Inflammatory macrophage treated with lipopolysaccharide for 4 hours (primary cell): ENCODE results near the gene ZNF232.
"Not testable (repeated sequence)": the region's sequence is repeated elsewhere in the genome, so short reads cannot be mapped to it uniquely, and the experiment has no call there.

ENCODE experiments used
- DNase-seq: peaks from one replicate; pipeline ENCODE4 v3.0.0-alpha.2; 2020

The ZNF232 gene

GRCh38 chr17:5128905-5129535 is 17.3 kb upstream of the ZNF232 start:
- DNase-seq = no peak

DNA sequence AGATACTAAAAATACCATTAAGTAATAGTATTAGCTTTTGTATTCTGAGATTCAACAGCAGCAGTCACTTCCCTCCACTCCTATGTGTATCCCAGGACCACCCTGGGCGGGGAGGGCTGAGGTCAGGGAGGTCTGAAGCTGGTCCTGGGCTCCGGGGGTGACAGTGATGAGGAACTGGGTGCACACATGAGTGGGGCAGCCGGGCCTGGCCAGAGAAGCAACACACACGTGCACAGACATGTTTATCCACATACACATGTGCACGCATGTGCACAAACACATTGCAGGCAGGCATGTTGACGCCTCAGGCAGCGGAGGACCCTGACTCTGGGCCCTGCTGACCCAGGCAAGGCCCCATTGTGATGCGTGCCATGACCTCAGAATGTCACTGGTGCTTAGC is 16.7 kb upstream of the ZNF232 start:
- DNase-seq = not testable (repeated sequence)

GRCh38 chr17:5127910-5128309 is 16.2 kb upstream of the ZNF232 start:
- DNase-seq = no peak

DNA sequence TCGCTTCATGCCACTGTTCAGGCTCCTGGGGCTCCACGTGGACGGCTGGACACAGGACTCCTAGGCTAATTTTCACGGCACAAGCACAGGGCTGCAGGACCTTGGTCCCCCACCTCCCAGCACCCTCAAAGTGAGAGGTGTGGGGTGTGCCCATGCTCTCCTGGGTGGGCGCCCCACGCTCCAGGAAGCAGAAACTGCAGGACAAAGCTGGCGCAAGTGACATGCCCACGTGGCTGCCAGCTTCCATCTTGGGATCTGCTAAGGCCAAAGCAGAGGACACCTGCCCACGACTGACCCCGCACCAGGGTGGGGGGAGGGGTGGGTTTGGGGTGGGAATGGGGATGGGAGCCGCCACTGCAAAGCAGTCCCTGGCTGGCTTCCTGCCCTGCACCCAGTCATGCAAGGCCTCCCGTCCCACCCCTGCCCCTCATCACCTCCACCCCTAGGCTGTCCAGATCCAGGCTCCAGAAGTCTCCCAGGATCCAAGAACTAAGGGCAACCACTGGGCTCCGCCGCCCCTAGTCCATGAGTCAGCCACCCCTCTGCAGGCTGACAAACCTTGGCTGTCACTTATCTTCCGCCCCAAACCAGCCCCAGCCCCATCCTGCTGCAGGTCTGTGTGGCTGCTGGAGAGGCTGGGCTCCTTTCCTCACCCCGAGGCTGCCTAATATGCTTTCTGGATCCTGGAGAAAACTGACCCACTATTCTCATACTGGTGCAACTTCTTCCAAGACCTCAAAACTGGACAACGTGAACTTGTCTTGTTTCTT is 15.2 kb upstream of the ZNF232 start:
- no peak for DNase-seq

GRCh38 chr17:5124896-5125295 is 13.2 kb upstream of the ZNF232 start:
- not testable (repeated sequence) for DNase-seq

DNA sequence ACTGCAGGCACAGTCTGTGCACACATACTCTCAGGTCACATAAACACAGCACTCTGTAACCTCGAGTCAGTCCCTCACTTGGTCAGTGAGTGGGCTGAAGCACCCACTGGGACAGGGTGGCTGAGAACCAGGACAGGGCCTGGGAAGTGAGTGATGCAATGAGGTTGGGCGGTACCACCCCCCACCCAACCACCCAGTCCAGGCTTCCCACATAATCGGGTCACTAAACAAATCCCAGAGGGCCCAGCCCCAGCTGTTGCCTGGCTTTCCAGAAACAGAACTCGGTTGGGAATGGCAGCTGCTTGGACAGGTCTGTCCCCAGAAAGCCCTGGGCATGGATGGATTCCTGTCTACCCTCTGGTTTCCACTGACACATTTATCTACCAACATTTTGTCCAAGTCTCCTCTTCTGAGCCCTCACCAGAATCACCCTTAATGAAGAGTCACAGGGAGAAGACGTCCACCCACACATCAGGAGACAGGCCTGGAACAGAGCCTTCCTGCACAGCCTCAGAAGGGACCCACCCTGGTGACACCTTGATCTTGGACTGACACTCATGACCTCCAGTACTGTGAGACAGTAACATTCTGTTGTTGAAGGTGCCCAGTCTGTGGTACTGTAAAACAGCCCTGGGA is 12.6 kb upstream of the ZNF232 start:
- DNase-seq = not testable (repeated sequence)

GRCh38 chr17:5123343-5124124 is 11.9 kb upstream of the ZNF232 start:
- no peak for DNase-seq

GRCh38 chr17:5122586-5123342 is 11.1 kb upstream of the ZNF232 start:
- no peak for DNase-seq

DNA sequence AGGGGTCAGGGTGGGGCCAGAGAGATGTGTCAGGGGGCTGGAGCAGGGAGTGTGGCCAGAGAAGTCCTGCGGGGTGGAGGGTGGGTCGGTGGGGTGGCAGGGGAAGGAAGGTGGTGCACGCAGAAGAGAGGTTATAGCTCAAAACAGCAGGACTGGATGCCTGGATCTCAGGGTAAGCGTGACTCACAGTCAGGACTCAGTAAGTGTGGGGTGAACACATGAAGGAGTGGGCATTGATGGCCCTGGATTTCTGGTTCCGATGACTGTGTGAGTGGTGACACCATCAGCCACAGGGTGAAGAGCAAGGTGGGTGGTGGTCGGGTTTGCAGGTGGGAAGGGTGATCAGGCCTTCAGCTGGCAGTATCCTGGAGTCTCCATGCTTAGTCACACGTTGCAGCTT is 10.4 kb upstream of the ZNF232 start:
- DNase-seq = not testable (repeated sequence)

DNA sequence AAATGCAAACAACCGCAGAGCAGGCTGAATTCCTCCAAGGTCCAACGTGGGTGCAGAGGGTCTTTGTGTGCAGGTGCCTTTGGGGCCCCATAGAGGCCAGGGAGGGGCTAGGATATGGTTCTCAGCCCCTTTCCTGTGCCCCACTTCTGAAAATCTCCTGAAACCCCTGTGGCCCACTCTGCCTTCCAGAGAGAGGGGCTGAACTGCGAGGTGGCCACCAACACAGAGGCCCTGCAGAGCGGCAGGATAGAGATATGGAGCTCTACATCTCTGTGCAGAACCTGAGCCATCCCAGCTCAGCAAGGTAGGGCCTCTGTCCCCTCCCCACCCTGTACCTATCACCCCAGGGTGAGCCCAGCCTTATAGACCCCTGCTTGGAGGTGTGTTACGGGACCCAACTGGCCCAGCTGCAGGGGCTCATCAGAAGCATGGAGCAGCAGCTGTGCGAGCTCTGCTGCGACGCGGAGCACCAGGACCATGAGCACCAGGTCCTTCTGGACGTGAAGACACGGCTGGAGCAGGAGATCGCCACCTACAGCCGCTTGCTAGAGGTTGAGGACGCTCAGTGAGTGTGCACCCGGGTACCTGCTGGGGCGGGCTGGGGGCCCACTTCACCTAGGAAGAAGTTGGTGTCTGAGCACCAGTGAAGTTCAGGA is 9.6 kb upstream of the ZNF232 start:
- no peak for DNase-seq

DNA sequence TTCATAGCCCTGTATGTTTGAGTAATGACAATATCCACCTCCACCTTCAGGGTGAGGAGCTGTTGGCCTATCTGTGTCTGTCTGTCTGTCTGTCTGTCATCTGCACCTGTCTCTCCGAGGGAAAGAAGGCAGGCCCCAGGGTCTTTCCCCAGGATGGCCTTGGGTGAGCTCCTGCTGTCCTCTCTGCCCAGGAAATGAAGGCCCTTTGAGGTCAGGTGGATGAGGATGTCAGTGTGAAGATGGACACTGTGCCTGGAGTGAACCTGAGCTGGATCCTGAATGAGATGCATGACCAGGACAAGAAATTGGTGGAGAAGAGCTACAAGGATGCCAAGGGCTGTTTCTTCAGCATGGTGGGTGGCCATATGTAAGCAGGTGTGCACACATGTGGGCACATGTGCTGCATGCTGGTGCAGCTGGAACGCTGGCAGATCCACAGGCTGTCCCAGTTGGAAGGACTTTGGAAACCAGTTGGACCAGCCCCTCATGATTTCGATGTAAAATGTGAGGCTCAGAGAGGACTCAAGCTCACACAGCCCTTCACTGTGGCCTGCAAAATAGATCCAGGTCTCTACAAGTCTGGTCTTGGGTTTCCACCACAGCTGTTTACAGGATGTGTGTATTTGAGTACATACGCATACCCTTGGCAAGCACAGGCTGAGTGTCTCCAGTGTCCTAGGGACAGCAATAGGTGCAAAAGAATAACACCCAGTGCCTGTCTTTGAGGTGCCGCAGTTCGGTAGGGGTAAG is 8.9 kb upstream of the ZNF232 start:
- DNase-seq = not testable (repeated sequence)

DNA sequence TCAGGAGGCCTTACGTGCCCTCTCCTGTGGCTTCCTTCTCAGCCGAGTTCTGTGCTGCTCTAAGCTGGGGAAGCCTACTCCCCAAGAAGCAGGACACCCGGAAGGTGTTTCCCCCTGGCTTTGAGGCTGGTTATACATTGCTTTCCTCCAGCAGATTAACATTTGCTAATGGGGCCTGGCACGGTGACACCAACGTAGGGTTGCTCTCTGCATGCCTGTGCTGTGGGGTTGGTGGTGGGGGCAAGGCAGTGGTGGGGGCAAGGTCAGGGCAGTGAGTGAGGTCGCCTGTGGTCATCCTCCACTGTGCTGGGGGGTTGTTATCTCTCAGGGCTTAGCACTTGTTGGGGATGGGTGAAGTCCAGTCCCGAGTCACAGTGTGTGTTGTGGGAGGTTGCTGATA is 8.4 kb upstream of the ZNF232 start:
- DNase-seq = no peak

DNA sequence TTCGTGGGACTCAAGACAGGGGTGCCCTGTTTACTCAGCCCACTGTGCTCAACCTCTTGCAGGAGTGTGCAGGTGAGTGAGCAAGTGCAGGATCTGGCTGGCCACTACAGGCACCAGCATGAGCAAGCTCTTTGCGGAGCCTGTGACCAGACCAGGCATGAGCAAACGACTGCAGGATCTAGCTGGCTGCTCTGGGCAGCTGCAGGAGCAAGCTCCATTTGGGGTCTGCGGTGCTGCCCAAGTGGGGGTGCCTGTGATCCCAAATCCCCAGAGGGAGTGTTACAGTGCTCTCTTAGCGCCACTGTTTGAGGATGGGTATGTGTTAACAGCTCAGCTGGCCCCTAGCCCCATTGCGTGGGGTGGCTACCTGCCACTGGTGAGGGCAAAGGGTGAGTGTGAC is 6.5 kb upstream of the ZNF232 start:
- no peak for DNase-seq

DNA sequence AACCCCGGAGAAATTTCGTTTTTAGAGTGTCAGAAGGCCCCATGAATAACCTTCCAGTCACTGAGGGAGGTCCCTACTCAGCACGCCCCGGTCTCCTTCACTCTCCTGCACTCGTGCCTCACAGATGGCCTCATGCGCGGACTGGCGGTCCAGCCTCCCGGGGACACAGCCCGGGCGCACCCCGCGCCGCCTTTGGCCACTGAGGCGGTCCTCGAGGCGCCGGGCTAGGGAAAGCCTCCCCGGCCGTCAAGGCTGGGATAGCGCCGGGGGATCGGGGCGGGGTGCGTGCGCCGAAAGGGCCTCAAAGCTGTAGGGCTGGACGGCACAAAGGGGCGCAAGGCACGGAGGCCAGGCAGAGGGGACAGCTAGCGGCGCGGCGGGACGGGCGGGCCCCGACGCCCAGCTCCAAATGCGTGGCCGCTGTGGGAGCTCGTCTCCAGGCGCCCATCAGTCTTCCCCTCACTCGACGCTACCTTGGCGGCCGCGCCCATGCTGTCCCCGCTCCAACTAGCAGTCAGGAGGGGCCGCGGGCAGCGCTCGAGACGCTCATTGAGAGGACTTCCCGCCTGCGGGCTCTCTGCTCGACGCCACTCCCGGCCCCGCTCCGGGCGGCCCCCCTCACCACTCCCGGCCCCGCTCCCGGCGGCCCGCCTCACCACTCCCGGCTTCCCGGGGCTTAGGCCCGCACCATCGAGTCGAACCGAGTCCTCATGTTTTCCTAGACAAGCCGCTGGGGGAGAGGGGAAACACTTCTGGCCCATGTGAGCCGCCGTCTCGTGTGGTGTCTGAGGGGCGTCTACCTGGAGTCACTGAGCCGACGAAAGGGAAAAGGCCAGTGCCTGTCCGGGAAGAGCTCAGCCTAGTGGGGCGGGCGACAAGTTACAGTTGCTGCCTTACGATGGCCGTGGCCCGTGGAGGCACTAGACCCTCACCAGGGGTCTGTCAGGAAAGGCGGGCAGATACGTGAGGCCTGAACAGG is 4.3 kb upstream of the ZNF232 start, which contains the start of gene USP6:
TSS of gene USP6 (plus strand) at position 360 of the 979 bp plus-strand sequence. CDS start 14,336 bp downstream, outside the sequence.
- DNase-seq = no peak

GRCh38 chr17:5110816-5111215 is 862 bp downstream of the ZNF232 start:
- DNase-seq = peak; percentile 36

GRCh38 chr17:5100832-5101231 is 10.8 kb downstream of the ZNF232 start:
- no peak for DNase-seq

DNA sequence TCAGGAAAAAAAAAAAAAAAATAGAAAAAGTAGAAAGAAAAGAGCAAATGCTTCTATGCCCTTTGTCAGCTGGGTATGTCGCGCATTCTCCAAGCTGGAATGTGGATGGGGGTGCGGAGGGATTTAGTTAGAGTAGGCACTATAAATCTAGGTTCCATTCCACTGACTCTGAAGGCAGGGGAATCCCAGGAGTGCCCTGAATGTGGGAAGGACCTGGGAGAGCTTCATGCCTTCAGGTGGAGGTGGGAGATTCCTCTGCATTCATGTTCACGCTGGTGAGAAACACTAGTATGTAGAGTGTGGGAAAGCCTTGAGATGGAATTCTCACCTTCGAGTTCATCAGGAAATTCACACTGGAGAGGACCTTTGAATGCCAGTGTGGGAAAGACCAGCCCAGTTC is 12.4 kb downstream of the ZNF232 start:
- DNase-seq = no peak

DNA sequence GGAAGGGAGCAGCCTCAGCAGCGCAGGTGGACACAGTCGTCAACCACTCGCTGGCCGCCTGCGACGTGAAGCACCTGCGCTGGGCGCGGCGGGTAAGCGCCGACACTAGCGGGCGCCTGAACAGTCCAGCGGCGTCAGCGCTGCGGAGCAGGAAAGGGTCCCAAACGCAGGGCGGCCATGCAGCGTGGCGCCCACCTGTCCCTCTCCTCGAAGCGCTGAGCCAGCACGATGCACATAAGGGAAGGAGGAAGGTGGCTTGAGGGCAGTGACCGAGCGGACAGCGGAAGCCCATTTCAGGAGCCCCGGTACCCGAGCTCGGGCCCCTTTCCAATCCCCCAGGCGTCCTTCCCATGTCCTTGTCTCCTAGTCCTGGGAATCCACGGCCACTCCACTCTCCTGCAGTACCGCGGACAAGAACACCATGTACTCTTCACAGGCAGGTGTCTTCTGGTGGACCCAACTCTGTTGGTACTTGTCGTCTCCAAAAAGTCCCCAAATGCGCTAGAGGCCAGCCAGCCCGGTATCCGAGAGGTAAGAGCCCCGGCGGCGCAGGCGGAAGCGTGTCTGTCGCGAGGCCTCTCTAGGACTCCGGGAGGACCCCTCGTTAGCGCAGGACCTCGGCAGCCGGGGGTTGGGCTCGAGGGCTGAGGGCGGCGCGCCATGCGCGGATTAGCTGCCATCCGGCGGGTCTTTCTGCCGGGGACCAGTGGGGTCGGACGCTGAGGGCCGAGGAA is 14.4 kb downstream of the ZNF232 start:
- DNase-seq = no peak

GRCh38 chr17:5096731-5097100 is 15.0 kb downstream of the ZNF232 start:
- no peak for DNase-seq
